ENCODE measurements around the gene FRMD1.

DNA sequence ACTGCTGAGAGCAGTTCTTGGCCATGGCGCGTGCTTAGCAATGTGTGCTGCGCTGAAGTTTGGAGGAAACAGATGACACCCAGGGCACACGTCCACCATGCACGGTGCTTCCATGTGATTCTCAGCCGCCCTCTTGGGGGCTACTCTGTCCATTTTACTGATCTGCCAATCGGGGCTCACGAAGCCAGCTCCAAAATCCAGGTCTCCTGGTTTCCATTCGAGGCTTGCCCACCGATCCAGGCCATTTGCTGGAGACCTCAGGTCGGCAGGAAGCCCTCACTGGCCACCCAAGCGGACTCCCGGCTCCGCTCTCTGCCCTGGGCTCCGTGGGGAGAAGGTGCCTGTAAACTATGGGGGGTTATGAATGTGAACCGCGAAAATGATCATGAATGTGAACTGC, 11.7 kb upstream of the FRMD1 start:
- no peak for TF ChIP-seq POLR2A (IDR thresholded peaks at IDR 0.05)
- TF ChIP-seq, protein P1, sequence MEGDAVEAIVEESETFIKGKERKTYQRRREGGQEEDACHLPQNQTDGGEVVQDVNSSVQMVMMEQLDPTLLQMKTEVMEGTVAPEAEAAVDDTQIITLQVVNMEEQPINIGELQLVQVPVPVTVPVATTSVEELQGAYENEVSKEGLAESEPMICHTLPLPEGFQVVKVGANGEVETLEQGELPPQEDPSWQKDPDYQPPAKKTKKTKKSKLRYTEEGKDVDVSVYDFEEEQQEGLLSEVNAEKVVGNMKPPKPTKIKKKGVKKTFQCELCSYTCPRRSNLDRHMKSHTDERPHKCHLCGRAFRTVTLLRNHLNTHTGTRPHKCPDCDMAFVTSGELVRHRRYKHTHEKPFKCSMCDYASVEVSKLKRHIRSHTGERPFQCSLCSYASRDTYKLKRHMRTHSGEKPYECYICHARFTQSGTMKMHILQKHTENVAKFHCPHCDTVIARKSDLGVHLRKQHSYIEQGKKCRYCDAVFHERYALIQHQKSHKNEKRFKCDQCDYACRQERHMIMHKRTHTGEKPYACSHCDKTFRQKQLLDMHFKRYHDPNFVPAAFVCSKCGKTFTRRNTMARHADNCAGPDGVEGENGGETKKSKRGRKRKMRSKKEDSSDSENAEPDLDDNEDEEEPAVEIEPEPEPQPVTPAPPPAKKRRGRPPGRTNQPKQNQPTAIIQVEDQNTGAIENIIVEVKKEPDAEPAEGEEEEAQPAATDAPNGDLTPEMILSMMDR (IDR thresholded peaks at IDR 0.05): no peak
- TF ChIP-seq POLR2AphosphoS5 (IDR thresholded peaks at IDR 0.05): no peak
- no peak for TF ChIP-seq EP300 (IDR thresholded peaks at IDR 0.05; ENCODE audit: low read depth)

Measured in transverse colon (tissue), 4 donors.